ENCODE results near the gene NISCH. TPM values are rescaled to one million over a fixed set of nuclear protein-coding genes. Genes with fewer than 3 reads are reported as not detected.

The NISCH gene
- total and polyA plus RNA-seq, 2 of the 8 experiments (the other 6 are each of a cell fraction or from before 2014, with no cell fraction given): 71.2 to 71.9 TPM

- no peak overlapping the region for H2AK5ac ChIP-seq (ENCODE audit: low read depth, low read length)
- no peak overlapping the region for H3K18ac ChIP-seq (ENCODE audit: extremely low read depth, low read length)
- H2BK5ac ChIP-seq (ENCODE audit: low read depth, low read length): no peak overlapping the region
- H3K4me2 ChIP-seq (ENCODE audit: insufficient read depth in 1 of 2, low read depth in 2 of 2, low read length in 2 of 2): no peak overlapping the region
- no peak overlapping the region for H2BK120ac ChIP-seq (replicated peaks; ENCODE audit: low read depth, low read length)
- no peaks in the 10 kb centered on the region for H3K79me2 ChIP-seq (ENCODE audit: control insufficient read depth in 1 of 2, insufficient read depth in 2 of 2, low read length in 2 of 2)
- TF ChIP-seq SP1 (IDR thresholded peaks at IDR 0.05; ENCODE audit: low read depth, low read length): no peak
- no peak for TF ChIP-seq TEAD4 (IDR thresholded peaks at IDR 0.05; ENCODE audit: low read depth, low read length)
- no peak for TF ChIP-seq SIX5 (IDR thresholded peaks at IDR 0.05; ENCODE audit: low read depth, low read length)
- TF ChIP-seq CHD2 (IDR thresholded peaks at IDR 0.05; ENCODE audit: low read length): no peak
- TF ChIP-seq KDM1A (IDR thresholded peaks at IDR 0.05; ENCODE audit: borderline replicate concordance, low read length): no peak
- H3K23me2 ChIP-seq (ENCODE audit: low read depth, low read length): no peaks in the 10 kb centered on the region
- no peak overlapping the region for H3K4ac ChIP-seq (replicated peaks; ENCODE audit: insufficient read length, low read depth, low read length)
- ChIA-PET CTCF (ENCODE audit: partially characterized antibody) (interaction anchor here (1.5 to 2.9 kb wide), 5 partner anchors 9 to 56 kb away, joined by 3 to 13 read pairs (median 9); no protein-coding TSS in a partner anchor), POLR2A (ENCODE audit: partially characterized antibody) (interaction anchor here (1.0 to 2.1 kb wide), 3 partner anchors 12 to 33 kb away, joined by 3 to 6 read pairs (median 3); partner anchors contain the start of gene UQCC5)
- peaks cover 0 to 9% (median 5%) of the 10 kb centered on the region in 4 experiments; a peak in 4 of 7 replicates for H3K4me1 ChIP-seq (replicated peaks in 1 of 4; ENCODE audit: control insufficient read depth in 3 of 4, insufficient read depth in 4 of 4, low read length in 3 of 4)
- DNase-seq (ENCODE audit: low read depth in 1 of 2, low spot score in 2 of 2) (no peak), FAIRE-seq (no peak)
- 92% methylated on average over 11 of the region's 11 CpGs; no CpG with 5 or more reads in 1 of the 2 experiments for WGBS, 2 experiments (ENCODE audit: extremely low coverage in 1 of 2, insufficient coverage in 1 of 2, insufficient read length in 1 of 2, insufficient replicate concordance in 2 of 2, low coverage in 1 of 2, low lambda C conversion rate in 2 of 2, missing lambda C conversion rate in 1 of 2)
- no peak overlapping the region for H3K14ac ChIP-seq (ENCODE audit: insufficient read length)
- no peaks in the 10 kb centered on the region for H3K79me1 ChIP-seq (ENCODE audit: low read depth, low read length)
- no peak overlapping the region for H2BK15ac ChIP-seq (ENCODE audit: low read length)
- no peak overlapping the region for H4K5ac ChIP-seq (ENCODE audit: insufficient read length, low read depth, low read length)
- no peak overlapping the region for H2BK20ac ChIP-seq (ENCODE audit: low read length)
- H3K23ac ChIP-seq (ENCODE audit: insufficient read length): no peak overlapping the region
- H3K4me3 ChIP-seq (ENCODE audit: extremely low read depth in 1 of 4, insufficient read depth in 2 of 4, low read depth in 3 of 4, low read length in 4 of 4): no peak overlapping the region
- no peak overlapping the region for H2AFZ ChIP-seq (ENCODE audit: low read length)
- H3K36me3 ChIP-seq (ENCODE audit: control insufficient read depth in 2 of 4, insufficient read depth in 4 of 4, low read length in 3 of 4): no peaks in the 10 kb centered on the region
- H3K56ac ChIP-seq (replicated peaks; ENCODE audit: insufficient read length, low read depth, low read length): no peak overlapping the region
- no peak overlapping the region for H2BK12ac ChIP-seq (ENCODE audit: low read depth, low read length)
- H4K8ac ChIP-seq (ENCODE audit: extremely low read depth, insufficient read depth, low read length): no peak overlapping the region
- H3K9ac ChIP-seq (replicated peaks in 1 of 4; ENCODE audit: extremely low read depth in 1 of 4, low read depth in 3 of 4, low read length in 3 of 4): no peak overlapping the region
- H4K91ac ChIP-seq (replicated peaks; ENCODE audit: insufficient read length, low read length): no peak overlapping the region
- H4K20me1 ChIP-seq (replicated peaks in 1 of 2; ENCODE audit: control insufficient read depth in 1 of 2, insufficient read depth in 2 of 2, low read length in 2 of 2): no peaks in the 10 kb centered on the region
- H3K27me3 ChIP-seq (replicated peaks in 1 of 4; ENCODE audit: control insufficient read depth in 3 of 4, extremely low read depth in 1 of 4, insufficient read depth in 3 of 4, low read length in 3 of 4): no peaks in the 10 kb centered on the region; a peak in 1 of 7 replicates
- H3K9me3 ChIP-seq (ENCODE audit: insufficient read depth in 2 of 2, low read depth in 1 of 2, low read length in 1 of 2): no peaks in the 10 kb centered on the region
- no peak overlapping the region for H3K27ac ChIP-seq (ENCODE audit: low read depth, low read length)
These were observed 47.5 kb downstream of the NISCH start for GRCh38 chr3:52502808-52503350.

All from H1 (cell line).